ENCODE results near the gene KIAA0753.

The KIAA0753 gene

GRCh38 chr17:6677946-6678345 lies 37.4 kb upstream of the KIAA0753 start:
- ChIA-PET CTCF (interaction anchor here (3.7 kb wide), 1 partner anchor 12 kb away, joined by 26 read pairs; no protein-coding TSS in a partner anchor), POLR2A (interaction anchor here (1.0 kb wide), 1 partner anchor 27 kb away, joined by 3 read pairs; the partner anchor contains the start of gene MED31)
- no peak for TF ChIP-seq CTCF (IDR thresholded peaks at IDR 0.05; ENCODE audit: insufficient read depth, low read length, missing control alignments)
- H3K4me3 ChIP-seq (ENCODE audit: low read depth, low read length): no peak overlapping the region
- no peak for DNase-seq (ENCODE audit: low read depth, low spot score)

GRCh38 chr17:6677158-6677831 lies 36.8 kb upstream of the KIAA0753 start:
- POLR2A ChIA-PET: interaction anchor here (1.0 kb wide), 1 partner anchor 26 kb away, joined by 3 read pairs; the partner anchor contains the start of gene MED31
- CTCF ChIA-PET: interaction anchor here (1.1 to 3.7 kb wide), 2 partner anchors 11 to 166 kb away, joined by 4 to 26 read pairs; no protein-coding TSS in a partner anchor
- no peak overlapping the region for H3K4me3 ChIP-seq (ENCODE audit: low read depth, low read length)
- TF ChIP-seq CTCF (IDR thresholded peaks at IDR 0.05; ENCODE audit: insufficient read depth, low read length, missing control alignments): no peak
- DNase-seq (ENCODE audit: low read depth, low spot score): peak; percentile 10

GRCh38 chr17:6676802-6677157 lies 36.3 kb upstream of the KIAA0753 start:
- no peak overlapping the region for H3K4me3 ChIP-seq (ENCODE audit: low read depth, low read length)
- ChIA-PET POLR2A (interaction anchor here (0.8 kb wide), 1 partner anchor 10 kb away, joined by 3 read pairs; no protein-coding TSS in a partner anchor), CTCF (interaction anchor here (1.1 to 3.7 kb wide), 2 partner anchors 10 to 167 kb away, joined by 4 to 26 read pairs; no protein-coding TSS in a partner anchor)
- DNase-seq (ENCODE audit: low read depth, low spot score): no peak
- no peak for TF ChIP-seq CTCF (IDR thresholded peaks at IDR 0.05; ENCODE audit: insufficient read depth, low read length, missing control alignments)

- DNase-seq (ENCODE audit: low read depth, low spot score): no peak
- ChIA-PET CTCF (interaction anchor here (3.7 kb wide), 1 partner anchor 9 kb away, joined by 26 read pairs; no protein-coding TSS in a partner anchor), POLR2A (no interaction called here)
- H3K4me3 ChIP-seq (ENCODE audit: low read depth, low read length): no peak overlapping the region
- no peak for TF ChIP-seq CTCF (IDR thresholded peaks at IDR 0.05; ENCODE audit: insufficient read depth, low read length, missing control alignments)
Measured at GRCh38 chr17:6675201-6675825, 34.8 kb upstream of the KIAA0753 start.

- DNase-seq (ENCODE audit: low read depth, low spot score): no peak
- H3K4me3 ChIP-seq (ENCODE audit: low read depth, low read length): no peak overlapping the region
- POLR2A ChIA-PET: no interaction called here
- CTCF ChIA-PET: interaction anchor here (3.7 kb wide), 1 partner anchor 8 kb away, joined by 26 read pairs; no protein-coding TSS in a partner anchor
- no peak for TF ChIP-seq CTCF (IDR thresholded peaks at IDR 0.05; ENCODE audit: insufficient read depth, low read length, missing control alignments)
Measured at GRCh38 chr17:6674586-6674985, 34.1 kb upstream of the KIAA0753 start.

- POLR2A ChIA-PET: no interaction called here
- TF ChIP-seq CTCF (IDR thresholded peaks at IDR 0.05; ENCODE audit: insufficient read depth, low read length, missing control alignments): no peak
- H3K4me3 ChIP-seq (ENCODE audit: low read depth, low read length): no peak overlapping the region
- no peak for DNase-seq (ENCODE audit: low read depth, low spot score)
- CTCF ChIA-PET: interaction anchor here (0.9 to 1.8 kb wide), 5 partner anchors 8 to 332 kb away, joined by 3 to 7 read pairs (median 3); no protein-coding TSS in a partner anchor
Measured at GRCh38 chr17:6671431-6671830, 30.9 kb upstream of the KIAA0753 start.
